H1 (cell line): ENCODE results near the gene NTN1. TPM values are rescaled to one million over a fixed set of nuclear protein-coding genes. Genes with fewer than 3 reads are reported as not detected.

ENCODE experiments used
- EGR1 ChIP-seq: IDR thresholded peaks from 2 replicates; pipeline ENCODE4 v1.6.1; 2011; ENCODE audit warnings: low read depth, low read length, borderline replicate concordance
- RAD21 ChIP-seq, 2 experiments: IDR thresholded peaks in 1 of 2; conservative IDR thresholded peaks in 1 of 2; 2 replicates each; pipeline ENCODE4 v1.6.1; 2011; ENCODE audit warnings: low read depth in 2 of 2, low read length in 2 of 2, improper control_type of control experiment in 1 of 2, inconsistent platforms in 1 of 2, mild to moderate bottlenecking in 1 of 2, moderate library complexity in 1 of 2
- RNF2 ChIP-seq: fragments of 200-900, 300-1000 bp; sonication (generic); IDR thresholded peaks from 2 replicates; pipeline ENCODE4 v1.7.1; 2016; ENCODE audit warnings: borderline replicate concordance, low read depth, mild to moderate bottlenecking, antibody characterized with exemption, low read length; ENCODE audit not compliant: poor library complexity, severe bottlenecking; ENCODE audit errors: missing control alignments
- SAP30 ChIP-seq: fragments of 300-600 bp; sonication (generic); IDR thresholded peaks from 2 replicates; pipeline ENCODE4 v1.7.1; 2012; ENCODE audit warnings: low read length, moderate library complexity, mild to moderate bottlenecking, inconsistent platforms; ENCODE audit not compliant: insufficient read depth, insufficient replicate concordance
- polyA plus RNA-seq, 7 experiments: library from polyadenylated mRNA; depleted of rRNA in 3 of 7; stranded (reverse) in 5 of 7; unstranded in 2 of 7; fragments of >200 nt in 5 of 7; fragments of 200-250 nt in 2 of 7; gene quantifications; 1 replicate in 5 of 7; 2 replicates in 1 of 7; 4 replicates in 1 of 7; pipeline versions ENCODE4 v1.2.1 to v1.2.3, GENCODE V29; 2011 to 2013; ENCODE audit warnings: missing spikeins in 2 of 7, mixed read lengths in 2 of 7
- total RNA-seq: library from RNA; stranded (reverse); fragmentation: NEBNext Ultra II Directional; extraction: Animal tissue kit (Norgen Biotek cat#: 25700); gene quantifications from 2 replicates; pipeline ENCODE4 v1.2.1, GENCODE V29; 2021
- TF ChIP-seq, protein P1 (sequence below), 3 experiments: IDR thresholded peaks; 1 replicate in 2 of 3; 2 replicates in 1 of 3; pipeline versions ENCODE4 v1.5.1 to v1.6.1; 2011; ENCODE audit warnings: low read length in 3 of 3, mild to moderate bottlenecking in 3 of 3, inconsistent platforms in 2 of 3, low read depth in 1 of 3, moderate library complexity in 1 of 3; ENCODE audit not compliant: insufficient read depth in 1 of 3; ENCODE audit errors: control extremely low read depth in 1 of 3
- TF ChIP-seq, protein P2 (sequence below): fragments of 300-600 bp; sonication (generic); IDR thresholded peaks from 2 replicates; pipeline ENCODE4 v1.7.1; 2012; ENCODE audit warnings: low read length, moderate library complexity, mild to moderate bottlenecking, inconsistent platforms; ENCODE audit not compliant: insufficient replicate concordance

Gene NTN1
- total and polyA plus RNA-seq, 2 of the 8 experiments (the other 6 are each of a cell fraction or from before 2014, with no cell fraction given), result 2.0 to 2.3 TPM

- TF ChIP-seq, protein P1, sequence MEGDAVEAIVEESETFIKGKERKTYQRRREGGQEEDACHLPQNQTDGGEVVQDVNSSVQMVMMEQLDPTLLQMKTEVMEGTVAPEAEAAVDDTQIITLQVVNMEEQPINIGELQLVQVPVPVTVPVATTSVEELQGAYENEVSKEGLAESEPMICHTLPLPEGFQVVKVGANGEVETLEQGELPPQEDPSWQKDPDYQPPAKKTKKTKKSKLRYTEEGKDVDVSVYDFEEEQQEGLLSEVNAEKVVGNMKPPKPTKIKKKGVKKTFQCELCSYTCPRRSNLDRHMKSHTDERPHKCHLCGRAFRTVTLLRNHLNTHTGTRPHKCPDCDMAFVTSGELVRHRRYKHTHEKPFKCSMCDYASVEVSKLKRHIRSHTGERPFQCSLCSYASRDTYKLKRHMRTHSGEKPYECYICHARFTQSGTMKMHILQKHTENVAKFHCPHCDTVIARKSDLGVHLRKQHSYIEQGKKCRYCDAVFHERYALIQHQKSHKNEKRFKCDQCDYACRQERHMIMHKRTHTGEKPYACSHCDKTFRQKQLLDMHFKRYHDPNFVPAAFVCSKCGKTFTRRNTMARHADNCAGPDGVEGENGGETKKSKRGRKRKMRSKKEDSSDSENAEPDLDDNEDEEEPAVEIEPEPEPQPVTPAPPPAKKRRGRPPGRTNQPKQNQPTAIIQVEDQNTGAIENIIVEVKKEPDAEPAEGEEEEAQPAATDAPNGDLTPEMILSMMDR (IDR thresholded peaks at IDR 0.05; ENCODE audit: control extremely low read depth in 1 of 3, insufficient read depth in 1 of 3, low read depth in 1 of 3, low read length in 3 of 3), result no peak
- no peak for TF ChIP-seq SAP30
- TF ChIP-seq EGR1, result no peak
- TF ChIP-seq RAD21 (IDR thresholded peaks at IDR 0.05 in 1 of 2, conservative IDR thresholded peaks at IDR 0.05 in 1 of 2; ENCODE audit: low read depth in 2 of 2, low read length in 2 of 2), result no peak
- no peak for TF ChIP-seq RNF2
- TF ChIP-seq, protein P2, sequence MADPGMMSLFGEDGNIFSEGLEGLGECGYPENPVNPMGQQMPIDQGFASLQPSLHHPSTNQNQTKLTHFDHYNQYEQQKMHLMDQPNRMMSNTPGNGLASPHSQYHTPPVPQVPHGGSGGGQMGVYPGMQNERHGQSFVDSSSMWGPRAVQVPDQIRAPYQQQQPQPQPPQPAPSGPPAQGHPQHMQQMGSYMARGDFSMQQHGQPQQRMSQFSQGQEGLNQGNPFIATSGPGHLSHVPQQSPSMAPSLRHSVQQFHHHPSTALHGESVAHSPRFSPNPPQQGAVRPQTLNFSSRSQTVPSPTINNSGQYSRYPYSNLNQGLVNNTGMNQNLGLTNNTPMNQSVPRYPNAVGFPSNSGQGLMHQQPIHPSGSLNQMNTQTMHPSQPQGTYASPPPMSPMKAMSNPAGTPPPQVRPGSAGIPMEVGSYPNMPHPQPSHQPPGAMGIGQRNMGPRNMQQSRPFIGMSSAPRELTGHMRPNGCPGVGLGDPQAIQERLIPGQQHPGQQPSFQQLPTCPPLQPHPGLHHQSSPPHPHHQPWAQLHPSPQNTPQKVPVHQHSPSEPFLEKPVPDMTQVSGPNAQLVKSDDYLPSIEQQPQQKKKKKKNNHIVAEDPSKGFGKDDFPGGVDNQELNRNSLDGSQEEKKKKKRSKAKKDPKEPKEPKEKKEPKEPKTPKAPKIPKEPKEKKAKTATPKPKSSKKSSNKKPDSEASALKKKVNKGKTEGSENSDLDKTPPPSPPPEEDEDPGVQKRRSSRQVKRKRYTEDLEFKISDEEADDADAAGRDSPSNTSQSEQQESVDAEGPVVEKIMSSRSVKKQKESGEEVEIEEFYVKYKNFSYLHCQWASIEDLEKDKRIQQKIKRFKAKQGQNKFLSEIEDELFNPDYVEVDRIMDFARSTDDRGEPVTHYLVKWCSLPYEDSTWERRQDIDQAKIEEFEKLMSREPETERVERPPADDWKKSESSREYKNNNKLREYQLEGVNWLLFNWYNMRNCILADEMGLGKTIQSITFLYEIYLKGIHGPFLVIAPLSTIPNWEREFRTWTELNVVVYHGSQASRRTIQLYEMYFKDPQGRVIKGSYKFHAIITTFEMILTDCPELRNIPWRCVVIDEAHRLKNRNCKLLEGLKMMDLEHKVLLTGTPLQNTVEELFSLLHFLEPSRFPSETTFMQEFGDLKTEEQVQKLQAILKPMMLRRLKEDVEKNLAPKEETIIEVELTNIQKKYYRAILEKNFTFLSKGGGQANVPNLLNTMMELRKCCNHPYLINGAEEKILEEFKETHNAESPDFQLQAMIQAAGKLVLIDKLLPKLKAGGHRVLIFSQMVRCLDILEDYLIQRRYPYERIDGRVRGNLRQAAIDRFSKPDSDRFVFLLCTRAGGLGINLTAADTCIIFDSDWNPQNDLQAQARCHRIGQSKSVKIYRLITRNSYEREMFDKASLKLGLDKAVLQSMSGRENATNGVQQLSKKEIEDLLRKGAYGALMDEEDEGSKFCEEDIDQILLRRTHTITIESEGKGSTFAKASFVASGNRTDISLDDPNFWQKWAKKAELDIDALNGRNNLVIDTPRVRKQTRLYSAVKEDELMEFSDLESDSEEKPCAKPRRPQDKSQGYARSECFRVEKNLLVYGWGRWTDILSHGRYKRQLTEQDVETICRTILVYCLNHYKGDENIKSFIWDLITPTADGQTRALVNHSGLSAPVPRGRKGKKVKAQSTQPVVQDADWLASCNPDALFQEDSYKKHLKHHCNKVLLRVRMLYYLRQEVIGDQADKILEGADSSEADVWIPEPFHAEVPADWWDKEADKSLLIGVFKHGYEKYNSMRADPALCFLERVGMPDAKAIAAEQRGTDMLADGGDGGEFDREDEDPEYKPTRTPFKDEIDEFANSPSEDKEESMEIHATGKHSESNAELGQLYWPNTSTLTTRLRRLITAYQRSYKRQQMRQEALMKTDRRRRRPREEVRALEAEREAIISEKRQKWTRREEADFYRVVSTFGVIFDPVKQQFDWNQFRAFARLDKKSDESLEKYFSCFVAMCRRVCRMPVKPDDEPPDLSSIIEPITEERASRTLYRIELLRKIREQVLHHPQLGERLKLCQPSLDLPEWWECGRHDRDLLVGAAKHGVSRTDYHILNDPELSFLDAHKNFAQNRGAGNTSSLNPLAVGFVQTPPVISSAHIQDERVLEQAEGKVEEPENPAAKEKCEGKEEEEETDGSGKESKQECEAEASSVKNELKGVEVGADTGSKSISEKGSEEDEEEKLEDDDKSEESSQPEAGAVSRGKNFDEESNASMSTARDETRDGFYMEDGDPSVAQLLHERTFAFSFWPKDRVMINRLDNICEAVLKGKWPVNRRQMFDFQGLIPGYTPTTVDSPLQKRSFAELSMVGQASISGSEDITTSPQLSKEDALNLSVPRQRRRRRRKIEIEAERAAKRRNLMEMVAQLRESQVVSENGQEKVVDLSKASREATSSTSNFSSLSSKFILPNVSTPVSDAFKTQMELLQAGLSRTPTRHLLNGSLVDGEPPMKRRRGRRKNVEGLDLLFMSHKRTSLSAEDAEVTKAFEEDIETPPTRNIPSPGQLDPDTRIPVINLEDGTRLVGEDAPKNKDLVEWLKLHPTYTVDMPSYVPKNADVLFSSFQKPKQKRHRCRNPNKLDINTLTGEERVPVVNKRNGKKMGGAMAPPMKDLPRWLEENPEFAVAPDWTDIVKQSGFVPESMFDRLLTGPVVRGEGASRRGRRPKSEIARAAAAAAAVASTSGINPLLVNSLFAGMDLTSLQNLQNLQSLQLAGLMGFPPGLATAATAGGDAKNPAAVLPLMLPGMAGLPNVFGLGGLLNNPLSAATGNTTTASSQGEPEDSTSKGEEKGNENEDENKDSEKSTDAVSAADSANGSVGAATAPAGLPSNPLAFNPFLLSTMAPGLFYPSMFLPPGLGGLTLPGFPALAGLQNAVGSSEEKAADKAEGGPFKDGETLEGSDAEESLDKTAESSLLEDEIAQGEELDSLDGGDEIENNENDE, result no peak
Measured at GRCh38 chr17:9213303-9213640, 192.0 kb downstream of the NTN1 start (continued).
